OCI-LY7 (cell line): ENCODE measurements around the gene RBBP4. TPM values are rescaled to one million over a fixed set of nuclear protein-coding genes. Genes with fewer than 3 reads are reported as not detected.

Source experiments
- BruUV-seq: library from RNA; stranded (reverse); fragments of 400-500 nt; replicated peaks from 2 replicates; lab custom pipeline; 2021; lab: Mats Ljungman, UMichigan
- CTCF ChIA-PET: fragments of 300-600 bp; sonication (Branson Sonifier 250); formaldehyde crosslinking; loops from one replicate; lab custom pipeline; 2022; ENCODE audit warnings: antibody characterized with exemption; ENCODE audit not compliant: unreplicated experiment; lab: Charles Lee
- POLR2A ChIA-PET: fragments of 300-600 bp; sonication (Branson Sonifier 250); formaldehyde crosslinking; loops from one replicate; lab custom pipeline; 2022; ENCODE audit warnings: antibody characterized with exemption; lab: Charles Lee
- DNase-seq: peaks from one replicate; pipeline ENCODE4 v3.0.0-alpha.2; 2015; ENCODE audit warnings: low spot score
- H2AFZ ChIP-seq: fragments of 200-600 bp; sonication (generic), shearing (Covaris generic); 2 replicates; pipeline ENCODE4 v1.6.1; 2014; ENCODE audit warnings: mild to moderate bottlenecking, antibody characterized with exemption, low read length, moderate library complexity
- H3K27ac ChIP-seq: fragments of 200-600 bp; sonication (generic); 2 replicates; pipeline ENCODE4 v1.5.1; 2014; ENCODE audit warnings: mixed run types, low read depth, mild to moderate bottlenecking, moderate library complexity, low read length, inconsistent platforms; ENCODE audit not compliant: poor library complexity, severe bottlenecking
- H3K36me3 ChIP-seq: fragments of 200-600 bp; sonication (generic); 2 replicates; pipeline ENCODE4 v1.6.1; 2014; ENCODE audit warnings: mild to moderate bottlenecking, antibody characterized with exemption, low read length, moderate library complexity, mixed read lengths; ENCODE audit not compliant: insufficient read depth
- H3K4me1 ChIP-seq: fragments of 200-600 bp; sonication (generic); 2 replicates; pipeline ENCODE4 v1.5.1; 2014; ENCODE audit warnings: mild to moderate bottlenecking, low read length; ENCODE audit not compliant: insufficient read depth, poor library complexity, severe bottlenecking
- H3K4me2 ChIP-seq: fragments of 200-600 bp; sonication (generic); 2 replicates; pipeline ENCODE4 v1.6.1; 2014; ENCODE audit warnings: mild to moderate bottlenecking, low read length
- H3K4me3 ChIP-seq: fragments of 200-600 bp; sonication (generic); 2 replicates; pipeline ENCODE4 v1.5.1; 2014; ENCODE audit warnings: mild to moderate bottlenecking, low read depth, low read length; ENCODE audit not compliant: poor library complexity, severe bottlenecking
- H3K79me2 ChIP-seq: fragments of 200-600 bp; sonication (generic); 2 replicates; pipeline ENCODE4 v1.6.1; 2016; ENCODE audit warnings: low read depth, mild to moderate bottlenecking, low read length, moderate library complexity, mixed read lengths; ENCODE audit not compliant: insufficient read depth
- H3K9me2 ChIP-seq: fragments of 200-600 bp; sonication (generic); 2 replicates; pipeline ENCODE4 v1.6.1; 2016; ENCODE audit warnings: mild to moderate bottlenecking, low read length, mixed read lengths; ENCODE audit not compliant: insufficient read depth
- H3K9me3 ChIP-seq: fragments of 200-600 bp; sonication (generic); 2 replicates; pipeline ENCODE4 v1.6.1; 2014; ENCODE audit warnings: mild to moderate bottlenecking, mixed run types, low read length, mixed read lengths
- H4K20me1 ChIP-seq: fragments of 200-600 bp; sonication (generic); 2 replicates; pipeline ENCODE4 v1.6.1; 2014; ENCODE audit warnings: mild to moderate bottlenecking, antibody characterized with exemption, low read length, moderate library complexity, mixed read lengths; ENCODE audit not compliant: insufficient read depth
- EZH2phosphoT487 ChIP-seq: fragments of 200-600 bp; sonication (generic); IDR thresholded peaks from 2 replicates; pipeline ENCODE4 v1.6.1; 2018; ENCODE audit warnings: low read depth, borderline replicate concordance, mild to moderate bottlenecking, mixed run types, antibody characterized with exemption, low read length, moderate library complexity, mixed read lengths
- intact Hi-C: fragments of 100-400 bp; cut with micrococcal nuclease; formaldehyde crosslinking; loops from one replicate; pipeline ENCODE4 v1.10.0; 2022; ENCODE audit not compliant: unreplicated experiment
- small RNA-seq: library from RNA; depleted of rRNA; stranded (forward); fragments of <200 nt; gene quantifications from one replicate; pipeline ENCODE3, GENCODE V24; 2014
- total RNA-seq, 2 experiments: library from RNA; depleted of rRNA in 1 of 2; stranded (reverse); fragments of >200 nt in 1 of 2; shearing (Covaris generic) in 1 of 2; gene quantifications; 2 replicates each; pipeline ENCODE4 v1.2.3, GENCODE V29; 2014 to 2022
- TF ChIP-seq, protein P1 (sequence below): fragments of 200-600 bp; sonication (generic); conservative IDR thresholded peaks from 2 replicates; pipeline ENCODE4 v1.5.1; 2014; ENCODE audit warnings: mild to moderate bottlenecking, antibody characterized with exemption, low read length, moderate library complexity, mixed read lengths

Gene RBBP4
- total RNA-seq, 2 experiments from 2014 or later = 353 to 597 TPM

DNA sequence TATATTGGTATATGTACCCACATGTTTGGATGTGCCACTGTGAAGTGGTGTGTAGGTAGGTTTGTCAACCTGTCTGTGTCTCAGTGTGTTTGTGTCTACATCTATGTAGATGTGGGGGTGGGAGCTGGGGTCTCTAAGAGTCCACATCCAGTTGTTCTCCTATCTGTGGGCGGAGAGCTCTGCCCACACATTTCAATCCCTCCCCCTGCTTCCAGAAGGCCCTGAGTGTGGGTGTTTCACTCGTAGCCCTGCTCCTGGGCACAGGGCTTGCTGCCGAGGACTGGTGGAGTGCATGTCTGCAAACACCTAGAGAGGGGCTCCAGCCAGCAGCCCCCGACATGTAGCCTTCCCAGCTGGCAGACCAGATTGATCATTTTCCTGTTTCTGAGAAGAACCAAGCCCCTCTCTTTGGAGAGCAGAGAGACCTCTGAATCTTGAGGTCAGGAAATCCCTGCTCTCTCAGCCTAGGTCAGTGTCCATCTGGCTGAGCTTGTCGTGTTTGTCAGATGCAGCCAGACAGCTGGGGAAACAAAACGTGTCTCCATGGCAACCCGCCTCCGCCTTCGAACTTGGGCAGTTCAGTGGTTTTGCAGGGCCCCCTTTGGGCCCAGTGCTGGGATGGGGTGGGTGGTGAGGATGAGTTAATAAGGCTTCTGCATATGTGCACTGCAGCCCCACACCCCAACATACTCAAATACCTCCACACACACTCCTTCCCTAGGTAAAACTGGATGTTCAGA is 82.7 kb downstream of the RBBP4 start:
- Histone ChIP-seq H2AFZ (no peak overlapping the region), H3K36me3 (no peaks in the 10 kb centered on the region), H3K4me1 (no peaks in the 10 kb centered on the region), H4K20me1 (no peaks in the 10 kb centered on the region), H3K9me2 (no peaks in the 10 kb centered on the region), H3K27ac (no peak overlapping the region), H3K79me2 (no peaks in the 10 kb centered on the region), H3K4me2 (no peak overlapping the region), H3K4me3 (no peak overlapping the region), H3K9me3 (no peaks in the 10 kb centered on the region)
- DNase-seq = no peak
- TF ChIP-seq, protein P1, sequence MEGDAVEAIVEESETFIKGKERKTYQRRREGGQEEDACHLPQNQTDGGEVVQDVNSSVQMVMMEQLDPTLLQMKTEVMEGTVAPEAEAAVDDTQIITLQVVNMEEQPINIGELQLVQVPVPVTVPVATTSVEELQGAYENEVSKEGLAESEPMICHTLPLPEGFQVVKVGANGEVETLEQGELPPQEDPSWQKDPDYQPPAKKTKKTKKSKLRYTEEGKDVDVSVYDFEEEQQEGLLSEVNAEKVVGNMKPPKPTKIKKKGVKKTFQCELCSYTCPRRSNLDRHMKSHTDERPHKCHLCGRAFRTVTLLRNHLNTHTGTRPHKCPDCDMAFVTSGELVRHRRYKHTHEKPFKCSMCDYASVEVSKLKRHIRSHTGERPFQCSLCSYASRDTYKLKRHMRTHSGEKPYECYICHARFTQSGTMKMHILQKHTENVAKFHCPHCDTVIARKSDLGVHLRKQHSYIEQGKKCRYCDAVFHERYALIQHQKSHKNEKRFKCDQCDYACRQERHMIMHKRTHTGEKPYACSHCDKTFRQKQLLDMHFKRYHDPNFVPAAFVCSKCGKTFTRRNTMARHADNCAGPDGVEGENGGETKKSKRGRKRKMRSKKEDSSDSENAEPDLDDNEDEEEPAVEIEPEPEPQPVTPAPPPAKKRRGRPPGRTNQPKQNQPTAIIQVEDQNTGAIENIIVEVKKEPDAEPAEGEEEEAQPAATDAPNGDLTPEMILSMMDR = no peak
- TF ChIP-seq EZH2phosphoT487 = no peak
- intact Hi-C loops = no loop called here
- POLR2A ChIA-PET = no interaction called here
- no TSS peak for BruUV-seq
- CTCF ChIA-PET = no interaction called here

Small RNA genes within 50 kb of the gene (small RNA-seq; reads per million reads assigned to genes)
- not detected for gene RF00019

Other genes starting within 250 kb of the RBBP4 start
- gene ZBTB8B, start 186.1 kb upstream of the RBBP4 start, total RNA-seq (2014; rRNA removed; shearing (Covaris generic)) = 0.03 TPM in 1 of 2 replicates, not detected in the other
- gene ZBTB8B, start 186.1 kb upstream of the RBBP4 start, total RNA-seq (2022) = not detected in 2 replicates
- gene ZBTB8A, start 111.8 kb upstream of the RBBP4 start, total RNA-seq (2014; rRNA removed; shearing (Covaris generic)) = 0.54 and 1.5 TPM in 2 replicates
- 0.24 and 0.29 TPM in 2 replicates for gene ZBTB8A, start 111.8 kb upstream of the RBBP4 start, total RNA-seq (2022)
- gene ZBTB8OS, start 658 bp upstream of the RBBP4 start, total RNA-seq (2014; rRNA removed; shearing (Covaris generic)) = 57.5 and 61.1 TPM in 2 replicates
- gene ZBTB8OS, start 658 bp upstream of the RBBP4 start, total RNA-seq (2022) = 110 and 119 TPM in 2 replicates
- gene SYNC, start 51.6 kb downstream of the RBBP4 start, total RNA-seq (2014; rRNA removed; shearing (Covaris generic)) = 0.09 TPM in 1 of 2 replicates, not detected in the other
- not detected in 2 replicates for gene SYNC, start 51.6 kb downstream of the RBBP4 start, total RNA-seq (2022)
- 276 and 282 TPM in 2 replicates for gene YARS1, start 166.2 kb downstream of the RBBP4 start, total RNA-seq (2014; rRNA removed; shearing (Covaris generic))
- gene YARS1, start 166.2 kb downstream of the RBBP4 start, total RNA-seq (2022) = 321 and 352 TPM in 2 replicates
- 72.1 and 91.8 TPM in 2 replicates for gene S100PBP, start 166.4 kb downstream of the RBBP4 start, total RNA-seq (2014; rRNA removed; shearing (Covaris generic))
- 135 and 136 TPM in 2 replicates for gene S100PBP, start 166.4 kb downstream of the RBBP4 start, total RNA-seq (2022)
- not detected in 2 replicates for gene FNDC5, start 219.7 kb downstream of the RBBP4 start, total RNA-seq (2014; rRNA removed; shearing (Covaris generic))
- gene FNDC5, start 219.7 kb downstream of the RBBP4 start, total RNA-seq (2022) = not detected in 2 replicates
- 3.3 and 4.2 TPM in 2 replicates for gene HPCA, start 235.3 kb downstream of the RBBP4 start, total RNA-seq (2014; rRNA removed; shearing (Covaris generic))
- 0.36 and 1.2 TPM in 2 replicates for gene HPCA, start 235.3 kb downstream of the RBBP4 start, total RNA-seq (2022)